Panc1 (cell line): Measurements from ENCODE around the gene PRRT1. TPM values are rescaled to one million over a fixed set of nuclear protein-coding genes. Genes with fewer than 3 reads are reported as not detected.

Experiments used
- ATAC-seq: fragments of 200-7000 bp; cut with Tn5 transposase; 2 replicates; pipeline ENCODE4 v1.9.1; 2020; ENCODE audit warnings: mild to moderate bottlenecking, moderate library complexity
- Bru-seq: library from RNA; stranded (reverse); fragments of 400-500 nt; gene quantifications from one replicate; lab custom pipeline; 2021; lab: Mats Ljungman, UMichigan
- BruChase-seq, 2 experiments: library from RNA; stranded (reverse); fragments of 400-500 nt; gene quantifications; one replicate each; lab custom pipeline; 2021; lab: Mats Ljungman, UMichigan
- BruUV-seq: library from RNA; stranded (reverse); fragments of 400-500 nt; replicated peaks from 2 replicates; lab custom pipeline; 2021; lab: Mats Ljungman, UMichigan
- CTCF ChIA-PET: fragments of 300-600 bp; sonication (Branson Sonifier 250); formaldehyde crosslinking; loops from one replicate; lab custom pipeline; 2022; ENCODE audit warnings: antibody characterized with exemption; lab: Charles Lee
- POLR2A ChIA-PET: fragments of 300-600 bp; sonication (Branson Sonifier 250); formaldehyde crosslinking; loops from one replicate; lab custom pipeline; 2022; ENCODE audit warnings: antibody characterized with exemption; lab: Charles Lee
- DNase-seq: peaks from one replicate; pipeline ENCODE4 v3.0.0-alpha.2; 2010; ENCODE audit warnings: low read depth, low spot score
- H3K27ac ChIP-seq: 2 replicates; pipeline ENCODE4 v1.5.1; 2011; ENCODE audit warnings: mild to moderate bottlenecking, low read length, inconsistent platforms
- H3K27me3 ChIP-seq: fragments of 200-500 bp; sonication (Bioruptor generic); 2 replicates; pipeline ENCODE4 v1.6.0; 2014; ENCODE audit warnings: low read length, inconsistent platforms; ENCODE audit not compliant: control insufficient read depth, insufficient read depth
- H3K36me3 ChIP-seq: fragments of 200-500 bp; sonication (Bioruptor generic); 2 replicates; pipeline ENCODE4 v1.5.1; 2014; ENCODE audit warnings: inconsistent platforms, mild to moderate bottlenecking, low read length, moderate library complexity; ENCODE audit not compliant: control insufficient read depth, insufficient read depth
- H3K4me1 ChIP-seq: 2 replicates; pipeline ENCODE4 v1.5.1; 2011; ENCODE audit warnings: inconsistent platforms, mild to moderate bottlenecking, low read length, moderate library complexity; ENCODE audit not compliant: control insufficient read depth, insufficient read depth
- H3K4me3 ChIP-seq, 2 experiments: 2 replicates each; pipeline ENCODE4 v1.5.1; 2011 to 2012; ENCODE audit warnings: low read depth in 2 of 2, low read length in 2 of 2, mild to moderate bottlenecking in 2 of 2, inconsistent platforms in 1 of 2, moderate library complexity in 1 of 2
- H3K9me3 ChIP-seq: fragments of 200-500 bp; sonication (Bioruptor generic); 2 replicates; pipeline ENCODE4 v1.5.1; 2014; ENCODE audit warnings: low read depth, mild to moderate bottlenecking, inconsistent platforms, low read length, moderate library complexity; ENCODE audit not compliant: control insufficient read depth, insufficient read depth
- CTCF ChIP-seq: fragments of 450-650 bp; IDR thresholded peaks from 2 replicates; pipeline ENCODE4 v1.5.1; 2017; ENCODE audit warnings: mild to moderate bottlenecking
- POLR2AphosphoS5 ChIP-seq: IDR thresholded peaks from 2 replicates; pipeline ENCODE4 v1.6.1; 2012; ENCODE audit warnings: mild to moderate bottlenecking, low read depth, low read length, moderate library complexity
- REST ChIP-seq, 2 experiments: IDR thresholded peaks; 2 replicates each; pipeline ENCODE4 v1.6.1; 2011 to 2012; ENCODE audit warnings: low read depth in 2 of 2, control low read depth in 1 of 2, low read length in 1 of 2, mild to moderate bottlenecking in 1 of 2, moderate library complexity in 1 of 2; ENCODE audit not compliant: insufficient read depth in 1 of 2
- SIN3A ChIP-seq: IDR thresholded peaks from 2 replicates; pipeline ENCODE4 v1.6.1; 2012; ENCODE audit warnings: low read depth, mild to moderate bottlenecking, low read length, moderate library complexity, borderline replicate concordance; ENCODE audit not compliant: insufficient read depth
- TCF7L2 ChIP-seq: IDR thresholded peaks from 2 replicates; pipeline ENCODE4 v1.6.1; 2011; ENCODE audit warnings: mild to moderate bottlenecking, low read depth, low read length, inconsistent platforms
- in situ Hi-C: cut with HindIII; loops from 2 replicates; pipeline ENCODE4 v1.10.0; 2016; ENCODE audit warnings: low sequenced_read_pairs, low pct_unique_long_range_greater_than_20kb
- intact Hi-C: fragments of 100-400 bp; cut with micrococcal nuclease; formaldehyde crosslinking; loops from one replicate; pipeline ENCODE4 v1.10.0; 2022; ENCODE audit not compliant: unreplicated experiment
- long read RNA-seq: library from polyadenylated mRNA; unstranded; transcript quantifications from one replicate; pipeline ENCODE4 v2.0.0, GENCODE V29; 2021; ENCODE audit not compliant: unreplicated experiment
- polyA plus RNA-seq: library from polyadenylated mRNA; unstranded; fragments of >200 nt; gene quantifications from one replicate; pipeline ENCODE4 v1.2.1, GENCODE V29; 2012; ENCODE audit warnings: missing spikeins; ENCODE audit not compliant: insufficient read length
- total RNA-seq: library from RNA; stranded (reverse); gene quantifications from one replicate; pipeline ENCODE4 v1.2.1, GENCODE V29; 2021; ENCODE audit not compliant: unreplicated experiment

PRRT1 gene
- total RNA-seq (1.3 TPM), Bru-seq, nascent RNA (percentile 31 among the genes with signal in this experiment), BruChase-seq, experiment 1, labeled RNA remaining after a 2-hour chase (percentile 36 among the genes with signal in this experiment), BruChase-seq, experiment 2, labeled RNA remaining after a 6-hour chase (percentile 44 among the genes with signal in this experiment)
- polyA plus RNA-seq: 2.7 TPM
- long read RNA-seq: 0 reads

GRCh38 chr6:32151863-32152768 is at the start of gene PRRT1:
TSS of gene PRRT1 (minus strand) at chr6:32151939. CDS start at chr6:32151827, 112 bp downstream.
- ChIA-PET POLR2A (interaction anchor here (0.5 to 0.9 kb wide), 5 partner anchors 20 to 398 kb away, joined by 3 to 8 read pairs (median 3); partner anchors contain the start of gene FKBPL), CTCF (interaction anchor here (0.5 to 0.6 kb wide), 2 partner anchors 32 to 69 kb away, joined by 3 to 5 read pairs; no protein-coding TSS in a partner anchor)
- peak within 1 kb of the TSS; percentile 81 to 96 for H3K4me3 ChIP-seq
- no TSS peak for BruUV-seq
- ATAC-seq: no peak
- intact Hi-C loops: loop anchor here (2.0 kb wide), 1 partner anchor 33 kb away; no protein-coding TSS in a partner anchor
- H3K36me3 ChIP-seq: no peaks in the 10 kb centered on the region; the same call in 1 of the 2 replicates
- TF ChIP-seq SIN3A: no peak
- TF ChIP-seq CTCF: no peak
- no peak for TF ChIP-seq POLR2AphosphoS5
- TF ChIP-seq REST (IDR thresholded peaks at IDR 0.05; ENCODE audit: insufficient read depth in 1 of 2, low read depth in 2 of 2, low read length in 1 of 2): no peak
- TF ChIP-seq TCF7L2: no peak
- no peaks in the 10 kb centered on the region for H3K9me3 ChIP-seq
- no peak for DNase-seq
- no peaks in the 10 kb centered on the region for H3K27me3 ChIP-seq
- peak within 1 kb of the TSS; percentile 84 for H3K27ac ChIP-seq
- peaks cover 21% of the 10 kb centered on the region for H3K4me1 ChIP-seq
- in situ Hi-C loops: no loop called here

GRCh38 chr6:32200711-32201475 is 49.2 kb upstream of the PRRT1 start:
- no peak for ATAC-seq
- in situ Hi-C loops (no loop called here), intact Hi-C loops (no loop called here)
- CTCF ChIA-PET: interaction anchor here (0.5 kb wide), 1 partner anchor 98 kb away, joined by 7 read pairs; no protein-coding TSS in a partner anchor
- no peak for DNase-seq
- H3K4me1 ChIP-seq: peaks cover 10% of the 10 kb centered on the region
- no peak overlapping the region for H3K4me3 ChIP-seq
- no peaks in the 10 kb centered on the region for H3K36me3 ChIP-seq
- POLR2A ChIA-PET: no interaction called here
- H3K27me3 ChIP-seq: no peaks in the 10 kb centered on the region
- TF ChIP-seq CTCF (no peak), TCF7L2 (no peak), REST (IDR thresholded peaks at IDR 0.05; ENCODE audit: insufficient read depth in 1 of 2, low read depth in 2 of 2, low read length in 1 of 2) (no peak)
- no peaks in the 10 kb centered on the region for H3K9me3 ChIP-seq
- no TSS peak for BruUV-seq
- H3K27ac ChIP-seq: no peak overlapping the region
